ENCODE data around the gene PRKD1.
"Not testable (repeated sequence)": the region's sequence is repeated elsewhere in the genome, so short reads cannot be mapped to it uniquely, and the experiment has no call there.

PRKD1 gene

GRCh38 chr14:29789475-29789874 is 138.2 kb downstream of the PRKD1 start:
- no peak for DNase-seq

- no peak for DNase-seq
These were observed 139.6 kb downstream of the PRKD1 start for GRCh38 chr14:29788093-29788492.

- no peak for DNase-seq
These were observed 144.1 kb downstream of the PRKD1 start for GRCh38 chr14:29783556-29783955.

GRCh38 chr14:29782041-29782440 is 145.6 kb downstream of the PRKD1 start:
- DNase-seq = no peak

GRCh38 chr14:29777142-29777541 is 150.5 kb downstream of the PRKD1 start:
- DNase-seq = not testable (repeated sequence)

GRCh38 chr14:29773990-29774389 is 153.7 kb downstream of the PRKD1 start:
- no peak for DNase-seq

- DNase-seq = no peak
These were observed 164.2 kb downstream of the PRKD1 start for GRCh38 chr14:29763342-29763858.

GRCh38 chr14:29759521-29760340 is 167.9 kb downstream of the PRKD1 start:
- DNase-seq = no peak

- no peak for DNase-seq
These were observed 169.9 kb downstream of the PRKD1 start for GRCh38 chr14:29757711-29758233.

- DNase-seq = no peak
These were observed 170.4 kb downstream of the PRKD1 start for GRCh38 chr14:29757188-29757680.

- DNase-seq = no peak
These were observed 171.6 kb downstream of the PRKD1 start for GRCh38 chr14:29756019-29756385.

GRCh38 chr14:29755311-29756018 is 172.2 kb downstream of the PRKD1 start:
- DNase-seq = no peak

GRCh38 chr14:29754134-29754533 is 173.5 kb downstream of the PRKD1 start:
- DNase-seq = no peak

GRCh38 chr14:29752221-29752923 is 175.3 kb downstream of the PRKD1 start:
- DNase-seq = no peak

GRCh38 chr14:29749829-29750228 is 177.8 kb downstream of the PRKD1 start:
- DNase-seq = no peak

GRCh38 chr14:29749327-29749726 is 178.3 kb downstream of the PRKD1 start:
- no peak for DNase-seq

- no peak for DNase-seq
These were observed 181.8 kb downstream of the PRKD1 start for GRCh38 chr14:29745863-29746262.

- DNase-seq = no peak
These were observed 184.1 kb downstream of the PRKD1 start for GRCh38 chr14:29743531-29743930.

- no peak for DNase-seq
These were observed 185.7 kb downstream of the PRKD1 start for GRCh38 chr14:29741909-29742401.

GRCh38 chr14:29740491-29740890 is 187.2 kb downstream of the PRKD1 start:
- DNase-seq = no peak

- no peak for DNase-seq
These were observed 188.7 kb downstream of the PRKD1 start for GRCh38 chr14:29738950-29739349.

GRCh38 chr14:29738056-29738455 is 189.6 kb downstream of the PRKD1 start:
- no peak for DNase-seq

GRCh38 chr14:29735459-29735858 is 192.2 kb downstream of the PRKD1 start:
- DNase-seq = no peak

Data from NK-92 treated with Interleukin-12 subunit alpha and Interleukin-12 subunit beta, amount 100 ng/mL, for 24 hours (cell line).